Stomach (tissue), 4 donors: ENCODE measurements around the gene ELAVL1.

Experiments used
- EP300 ChIP-seq: sonication (generic); formaldehyde crosslinking; IDR thresholded peaks from one replicate; pipeline ENCODE4 v1.6.1; 2017; ENCODE audit warnings: antibody characterized with exemption
- POLR2A ChIP-seq, 4 donors: fragments of 450-650 bp; IDR thresholded peaks; one replicate each; pipeline ENCODE4 v1.6.1; 2016; ENCODE audit warnings: antibody characterized with exemption in 4 of 4, control low read depth in 2 of 4, mild to moderate bottlenecking in 1 of 4, moderate library complexity in 1 of 4
- POLR2AphosphoS5 ChIP-seq, 3 donors: sonication (generic); formaldehyde crosslinking; IDR thresholded peaks; one replicate each; pipeline ENCODE4 v1.6.1; 2016; ENCODE audit warnings: antibody characterized with exemption in 3 of 3
- TF ChIP-seq, protein P1 (sequence below), 7 experiments: fragments of 450-650 bp in 4 of 7; fragments of 200-600 bp in 3 of 7; sonication (generic) in 3 of 7; IDR thresholded peaks; one replicate each; pipeline ENCODE4 v1.5.1; 2016 to 2019; ENCODE audit warnings: antibody characterized with exemption in 7 of 7, control low read depth in 2 of 7, mild to moderate bottlenecking in 1 of 7

GRCh38 chr19:8021374-8021773 lies 15.9 kb upstream of the ELAVL1 start:
- TF ChIP-seq, protein P1, sequence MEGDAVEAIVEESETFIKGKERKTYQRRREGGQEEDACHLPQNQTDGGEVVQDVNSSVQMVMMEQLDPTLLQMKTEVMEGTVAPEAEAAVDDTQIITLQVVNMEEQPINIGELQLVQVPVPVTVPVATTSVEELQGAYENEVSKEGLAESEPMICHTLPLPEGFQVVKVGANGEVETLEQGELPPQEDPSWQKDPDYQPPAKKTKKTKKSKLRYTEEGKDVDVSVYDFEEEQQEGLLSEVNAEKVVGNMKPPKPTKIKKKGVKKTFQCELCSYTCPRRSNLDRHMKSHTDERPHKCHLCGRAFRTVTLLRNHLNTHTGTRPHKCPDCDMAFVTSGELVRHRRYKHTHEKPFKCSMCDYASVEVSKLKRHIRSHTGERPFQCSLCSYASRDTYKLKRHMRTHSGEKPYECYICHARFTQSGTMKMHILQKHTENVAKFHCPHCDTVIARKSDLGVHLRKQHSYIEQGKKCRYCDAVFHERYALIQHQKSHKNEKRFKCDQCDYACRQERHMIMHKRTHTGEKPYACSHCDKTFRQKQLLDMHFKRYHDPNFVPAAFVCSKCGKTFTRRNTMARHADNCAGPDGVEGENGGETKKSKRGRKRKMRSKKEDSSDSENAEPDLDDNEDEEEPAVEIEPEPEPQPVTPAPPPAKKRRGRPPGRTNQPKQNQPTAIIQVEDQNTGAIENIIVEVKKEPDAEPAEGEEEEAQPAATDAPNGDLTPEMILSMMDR (IDR thresholded peaks at IDR 0.05) = no peak
- TF ChIP-seq POLR2A (IDR thresholded peaks at IDR 0.05) = no peak
- TF ChIP-seq POLR2AphosphoS5 (IDR thresholded peaks at IDR 0.05) = no peak
- TF ChIP-seq EP300 = no peak
